Endothelial cell of umbilical vein (primary cell): ENCODE measurements around the gene GTF2H1. TPM values are rescaled to one million over a fixed set of nuclear protein-coding genes. Genes with fewer than 3 reads are reported as not detected.

Experiments used
- BruUV-seq: library from RNA; stranded (reverse); fragments of 400-500 nt; replicated peaks from 2 replicates; lab custom pipeline; 2021; lab: Mats Ljungman, UMichigan
- CTCF ChIA-PET: fragments of 300-600, 350-600 bp; sonication (Branson Sonifier 250); formaldehyde crosslinking; loops from one replicate; lab custom pipeline; 2021; ENCODE audit warnings: antibody characterized with exemption, inconsistent platforms; lab: Charles Lee
- POLR2A ChIA-PET: fragments of 300-600, 350-600 bp; sonication (Branson Sonifier 250); formaldehyde crosslinking; loops from one replicate; lab custom pipeline; 2021; ENCODE audit warnings: antibody characterized with exemption, inconsistent platforms; lab: Charles Lee
- DNase-seq: peaks from one replicate; pipeline ENCODE4 v3.0.0-alpha.2; 2011; ENCODE audit warnings: low read depth, low spot score
- FAIRE-seq: peaks from 2 replicates; lab custom pipeline; 2011; peaks lifted over from hg19 to GRCh38; lab: Jason Lieb, UNC
- H2AFZ ChIP-seq: 2 replicates; pipeline ENCODE4 v1.6.0; 2012; ENCODE audit warnings: low read depth, low read length, control low read depth, inconsistent platforms
- H3K27ac ChIP-seq: 2 replicates; pipeline ENCODE4 v1.5.1; 2011; ENCODE audit warnings: low read depth, mild to moderate bottlenecking, control low read depth, low read length, moderate library complexity; ENCODE audit not compliant: insufficient read depth
- H3K27me3 ChIP-seq, 2 experiments: 2 replicates each; pipeline versions ENCODE4 v1.6.0 to v1.6.1; 2011; ENCODE audit warnings: low read length in 2 of 2, mixed read lengths in 1 of 2; ENCODE audit not compliant: control insufficient read depth in 2 of 2, insufficient read depth in 2 of 2
- H3K36me3 ChIP-seq, 2 experiments: 2 replicates in 1 of 2; 3 replicates in 1 of 2; pipeline ENCODE4 v1.5.1; 2011; ENCODE audit warnings: low read length in 2 of 2, mild to moderate bottlenecking in 1 of 2, moderate library complexity in 1 of 2; ENCODE audit not compliant: control insufficient read depth in 2 of 2, insufficient read depth in 2 of 2; ENCODE audit errors: extremely low read depth in 1 of 2
- H3K4me1 ChIP-seq: 3 replicates; pipeline ENCODE4 v1.5.1; 2011; ENCODE audit warnings: mild to moderate bottlenecking, low read length; ENCODE audit not compliant: control insufficient read depth, insufficient read depth; ENCODE audit errors: extremely low read depth
- H3K4me2 ChIP-seq: 2 replicates; pipeline ENCODE4 v1.6.1; 2011; ENCODE audit warnings: low read length, control low read depth, mixed read lengths; ENCODE audit not compliant: insufficient read depth
- H3K4me3 ChIP-seq, 3 experiments: fragments of 200-600 bp in 1 of 3; sonication (generic), shearing (Covaris generic) in 1 of 3; replicated peaks in 1 of 3; 2 replicates each; pipeline ENCODE4 v1.5.1; 2011 to 2016; ENCODE audit warnings: control low read depth in 3 of 3, low read length in 3 of 3, mild to moderate bottlenecking in 2 of 3, inconsistent platforms in 1 of 3, low read depth in 1 of 3, moderate library complexity in 1 of 3; ENCODE audit not compliant: insufficient read depth in 1 of 3
- H3K79me2 ChIP-seq: 2 replicates; pipeline ENCODE4 v1.6.0; 2012; ENCODE audit warnings: low read length, inconsistent platforms; ENCODE audit not compliant: control insufficient read depth, insufficient read depth
- H3K9ac ChIP-seq: replicated peaks from 2 replicates; pipeline ENCODE3; 2011; ENCODE audit warnings: low read length, control low read depth; ENCODE audit not compliant: insufficient read depth; ENCODE audit errors: extremely low read depth
- H3K9me1 ChIP-seq: replicated peaks from 3 replicates; pipeline ENCODE4 v1.6.0; 2011; ENCODE audit warnings: mild to moderate bottlenecking, low read length; ENCODE audit not compliant: control insufficient read depth, insufficient read depth; ENCODE audit errors: extremely low read depth
- H3K9me3 ChIP-seq: replicated peaks from 2 replicates; pipeline ENCODE4 v1.5.1; 2012; ENCODE audit warnings: low read length, inconsistent platforms; ENCODE audit not compliant: control insufficient read depth, insufficient read depth
- H4K20me1 ChIP-seq: replicated peaks from 2 replicates; pipeline ENCODE3; 2011; ENCODE audit warnings: mild to moderate bottlenecking, low read length; ENCODE audit not compliant: control insufficient read depth, insufficient read depth; ENCODE audit errors: extremely low read depth
- CTCF ChIP-seq, 2 donors: IDR thresholded peaks; 1 replicate in 1 of 2; 2 replicates in 1 of 2; pipeline ENCODE4 v1.5.1; 2011; ENCODE audit warnings: low read length in 2 of 2, mild to moderate bottlenecking in 2 of 2, moderate library complexity in 2 of 2, control low read depth in 1 of 2, inconsistent platforms in 1 of 2, low read depth in 1 of 2; ENCODE audit not compliant: insufficient read depth in 1 of 2; ENCODE audit errors: extremely low read depth in 1 of 2
- EZH2 ChIP-seq: IDR thresholded peaks from 2 replicates; pipeline ENCODE4 v1.6.1; 2012; ENCODE audit warnings: borderline replicate concordance, low read depth, mild to moderate bottlenecking, moderate library complexity, low read length, inconsistent platforms; ENCODE audit not compliant: severe bottlenecking
- FOS ChIP-seq: IDR thresholded peaks from 2 replicates; pipeline ENCODE4 v1.6.1; 2011; ENCODE audit warnings: mild to moderate bottlenecking, low read length, moderate library complexity, borderline replicate concordance; ENCODE audit not compliant: insufficient read depth
- GATA2 ChIP-seq: IDR thresholded peaks from 2 replicates; pipeline ENCODE4 v1.7.0; 2011; ENCODE audit warnings: low read depth, mild to moderate bottlenecking, moderate library complexity, mixed read lengths, low read length; ENCODE audit not compliant: insufficient read length, insufficient read depth
- JUN ChIP-seq: IDR thresholded peaks from 2 replicates; pipeline ENCODE4 v1.6.1; 2011; ENCODE audit warnings: borderline replicate concordance, low read depth; ENCODE audit not compliant: insufficient read length, insufficient read depth
- MAX ChIP-seq: IDR thresholded peaks from 2 replicates; pipeline ENCODE4 v1.6.1; 2011; ENCODE audit not compliant: insufficient read depth, insufficient read length
- MYC ChIP-seq: IDR thresholded peaks from one replicate; pipeline ENCODE4 v1.6.1; 2011; ENCODE audit warnings: mild to moderate bottlenecking, low read depth, low read length
- POLR2A ChIP-seq: IDR thresholded peaks from 2 replicates; pipeline ENCODE4 v1.6.1; 2012; ENCODE audit warnings: low read depth, mild to moderate bottlenecking, control low read depth, low read length
- POLR2AphosphoS5 ChIP-seq: IDR thresholded peaks from 2 replicates; pipeline ENCODE4 v1.6.1; 2012; ENCODE audit warnings: low read depth, mild to moderate bottlenecking, control low read depth, low read length, moderate library complexity; ENCODE audit not compliant: insufficient read depth
- dilution Hi-C: fragments of 300-500 bp; cut with MboI; formaldehyde crosslinking; loops from one replicate; pipeline ENCODE4 v1.15.0; 2019; ENCODE audit warnings: low sequenced_read_pairs; ENCODE audit not compliant: extremely low pct_ligation_motif_present
- intact Hi-C: fragments of 100-400 bp; cut with micrococcal nuclease; formaldehyde crosslinking; loops from one replicate; pipeline ENCODE4 v1.10.0; 2022
- polyA plus RNA-seq, 4 experiments: library from polyadenylated mRNA; depleted of rRNA in 3 of 4; stranded (reverse) in 3 of 4; unstranded in 1 of 4; fragments of >200 nt; gene quantifications; 2 replicates each; pipeline versions ENCODE4 v1.2.1 to v1.2.3, GENCODE V29; 2011 to 2012; ENCODE audit warnings: missing spikeins in 1 of 4
- total RNA-seq: library from RNA; stranded (reverse); gene quantifications from 2 replicates; pipeline ENCODE4 v1.2.3, GENCODE V29; 2021

The GTF2H1 gene
- total and polyA plus RNA-seq, 2 donors (not counting 3 experiments of a cell fraction or from before 2014, with no cell fraction given), result 15.7 to 47.7 TPM

GRCh38 chr11:18313965-18314763, 8.2 kb upstream of the GTF2H1 start:
- TF ChIP-seq JUN, result no peak
- TF ChIP-seq MAX, result no peak
- no peak for TF ChIP-seq GATA2
- POLR2A ChIA-PET, result interaction anchor here (0.5 to 1.3 kb wide), 4 partner anchors 8 to 126 kb away, joined by 3 to 5 read pairs (median 4); partner anchors contain the start of gene HPS5
- H2AFZ ChIP-seq, result no peak overlapping the region
- H3K27me3 ChIP-seq, result no peaks in the 10 kb centered on the region
- H3K4me1 ChIP-seq, result no peaks in the 10 kb centered on the region
- H3K9ac ChIP-seq, result no peak overlapping the region
- no peak overlapping the region for H3K4me2 ChIP-seq
- H3K27ac ChIP-seq, result no peak overlapping the region
- intact Hi-C loops (no loop called here), dilution Hi-C loops (no loop called here)
- BruUV-seq, result no TSS peak
- H4K20me1 ChIP-seq, result no peaks in the 10 kb centered on the region
- no peak overlapping the region for H3K4me3 ChIP-seq
- H3K9me1 ChIP-seq, result no peaks in the 10 kb centered on the region
- DNase-seq (no peak), FAIRE-seq (peak; percentile 33)
- CTCF ChIA-PET, result interaction anchor here (0.8 to 2.6 kb wide), 4 partner anchors 9 to 70 kb away, joined by 3 to 10 read pairs (median 4); no protein-coding TSS in a partner anchor
- H3K79me2 ChIP-seq, result peaks cover 2% of the 10 kb centered on the region
- no peaks in the 10 kb centered on the region for H3K9me3 ChIP-seq
- H3K36me3 ChIP-seq, result peaks cover 0 to 5% of the 10 kb centered on the region in 2 experiments

GRCh38 chr11:18314784-18315523, 7.4 kb upstream of the GTF2H1 start:
- no TSS peak for BruUV-seq
- DNase-seq (no peak), FAIRE-seq (no peak)
- TF ChIP-seq EZH2, result no peak
- TF ChIP-seq GATA2, result no peak
- no peak for TF ChIP-seq JUN
- no peak for TF ChIP-seq CTCF (IDR thresholded peaks at IDR 0.05; ENCODE audit: extremely low read depth in 1 of 2, insufficient read depth in 1 of 2, low read depth in 1 of 2, low read length in 2 of 2)
- no peak for TF ChIP-seq POLR2A
- no peak for TF ChIP-seq MYC
- TF ChIP-seq MAX, result no peak
- TF ChIP-seq POLR2AphosphoS5, result no peak
- TF ChIP-seq FOS, result no peak
- ChIA-PET CTCF (interaction anchor here (0.8 to 2.6 kb wide), 6 partner anchors 10 to 71 kb away, joined by 3 to 10 read pairs (median 6); no protein-coding TSS in a partner anchor), POLR2A (interaction anchor here (0.5 kb wide), 1 partner anchor 125 kb away, joined by 3 read pairs; no protein-coding TSS in a partner anchor)
- Histone ChIP-seq H2AFZ (no peak overlapping the region), H3K36me3 (peaks cover 0 to 4% of the 10 kb centered on the region in 2 experiments), H3K4me3 (no peak overlapping the region), H3K4me1 (no peaks in the 10 kb centered on the region), H3K79me2 (peaks cover 2% of the 10 kb centered on the region), H3K27me3 (no peaks in the 10 kb centered on the region), H3K27ac (no peak overlapping the region), H3K4me2 (no peak overlapping the region), H4K20me1 (no peaks in the 10 kb centered on the region), H3K9me3 (no peaks in the 10 kb centered on the region), H3K9ac (no peak overlapping the region), H3K9me1 (no peaks in the 10 kb centered on the region)
- intact Hi-C loops (no loop called here), dilution Hi-C loops (no loop called here)
